CD4-positive, alpha-beta T cell treated with Interleukin-2 at 100 ng/mL for 4 hours (primary cell): Measurements from ENCODE around the gene MBD5.
A peak's percentile ranks its signal among the peaks of the same experiment; 100 is the strongest.

ENCODE experiments used
- DNase-seq: peaks from one replicate; pipeline ENCODE4 v3.0.0-alpha.2; 2020; ENCODE audit warnings: low spot score

MBD5 gene

GRCh38 chr2:148023861-148024260 lies 3.0 kb downstream of the MBD5 start:
- peak; percentile 11 for DNase-seq

DNA sequence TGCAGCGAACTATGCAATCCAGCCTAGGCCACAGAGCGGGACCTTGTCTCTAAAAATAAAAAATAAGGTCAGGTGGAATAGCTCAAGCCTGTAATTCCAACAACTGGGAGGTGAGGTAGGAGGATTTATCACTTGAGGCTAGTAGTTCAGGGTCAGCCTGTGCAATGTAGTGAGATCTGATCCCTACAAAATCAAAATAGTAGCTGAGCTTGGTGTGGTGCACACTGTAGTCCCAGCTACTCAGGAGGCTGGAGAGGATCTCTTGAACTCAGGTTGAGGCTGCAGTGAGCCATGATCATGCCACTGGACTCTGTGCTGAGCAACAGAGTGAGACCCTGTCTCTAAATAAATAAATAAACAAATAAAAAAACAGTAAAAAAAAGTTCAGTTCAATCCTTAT lies 5.7 kb downstream of the MBD5 start:
- no peak for DNase-seq

- DNase-seq: no peak
These were observed 6.9 kb downstream of the MBD5 start for GRCh38 chr2:148027822-148028221.

- DNase-seq: no peak
These were observed 7.9 kb downstream of the MBD5 start for GRCh38 chr2:148028781-148029180.

DNA sequence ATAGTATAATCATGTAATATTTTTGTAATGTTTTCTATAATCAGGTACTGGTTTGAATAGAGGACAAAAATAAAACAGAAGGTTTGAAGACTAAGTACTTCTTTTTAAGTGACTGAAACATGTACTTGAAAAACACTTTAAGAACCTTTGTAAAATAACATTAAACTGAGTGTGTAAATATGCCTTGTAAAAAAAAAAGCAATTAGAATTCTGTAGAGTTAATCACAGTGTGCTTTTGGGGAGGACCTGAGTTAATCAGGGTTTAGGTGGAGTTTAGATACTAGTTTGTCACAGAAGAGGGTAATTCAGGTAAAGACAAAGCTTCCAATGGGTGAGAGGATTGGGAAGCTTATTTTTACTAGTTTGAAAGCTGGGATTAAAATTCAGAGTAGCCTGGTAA lies 10.3 kb downstream of the MBD5 start:
- DNase-seq: no peak

DNA sequence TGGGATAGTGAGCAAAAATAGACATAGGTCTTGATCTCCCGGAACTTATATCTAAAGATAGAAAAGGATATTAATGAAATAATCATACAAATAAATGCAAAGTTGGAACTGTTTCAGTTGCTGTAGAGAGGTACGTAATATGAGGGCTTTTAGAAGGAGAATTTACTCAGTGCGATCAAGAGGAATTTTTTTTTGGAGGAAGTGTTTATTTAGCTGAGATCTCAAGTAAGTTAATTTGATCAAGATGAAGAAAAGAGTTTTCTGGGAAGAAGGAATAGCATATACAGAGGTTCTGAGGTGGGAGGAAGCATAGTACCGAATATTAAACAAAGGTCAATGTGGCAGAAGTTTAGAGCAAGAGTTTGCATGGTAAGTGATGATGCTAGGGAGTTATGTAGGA lies 11.3 kb downstream of the MBD5 start:
- DNase-seq: no peak

DNA sequence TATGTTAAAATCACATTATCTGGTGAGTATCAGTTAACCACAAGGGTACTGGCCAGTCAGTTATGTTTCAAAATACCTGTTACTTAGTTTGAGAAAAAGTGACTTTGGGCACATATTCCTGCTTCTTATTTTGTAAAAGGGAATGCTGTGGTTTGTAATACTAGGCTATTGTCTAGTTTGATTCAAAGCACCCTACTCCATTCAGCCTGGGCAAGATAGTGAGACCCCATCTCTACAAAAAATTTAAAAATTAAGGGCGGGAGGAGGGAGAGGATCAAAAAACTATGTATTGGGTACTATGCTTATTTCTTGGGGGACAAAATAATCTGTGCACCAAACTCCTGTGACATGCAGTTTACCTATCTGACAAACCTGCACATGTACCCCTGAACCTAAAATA lies 18.9 kb downstream of the MBD5 start:
- no peak for DNase-seq

DNA sequence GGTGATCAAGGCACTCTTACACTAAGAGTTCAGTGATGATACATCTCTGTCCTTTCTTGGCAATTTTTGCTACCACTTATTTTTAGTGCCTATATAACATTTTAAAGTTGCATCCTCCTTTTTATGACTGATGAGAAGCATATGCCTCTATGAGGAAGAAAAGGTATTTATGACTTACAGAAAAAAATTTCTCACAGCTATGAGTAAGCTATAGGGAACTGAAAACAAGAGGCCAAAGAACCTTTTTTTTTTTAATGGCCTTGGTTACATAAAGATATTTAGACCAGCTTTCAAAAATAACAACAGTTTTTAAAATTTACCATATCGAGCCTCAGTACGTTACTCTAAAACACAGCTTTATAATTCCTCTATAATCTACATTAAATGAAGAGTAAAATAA lies 21.3 kb downstream of the MBD5 start:
- no peak for DNase-seq

DNA sequence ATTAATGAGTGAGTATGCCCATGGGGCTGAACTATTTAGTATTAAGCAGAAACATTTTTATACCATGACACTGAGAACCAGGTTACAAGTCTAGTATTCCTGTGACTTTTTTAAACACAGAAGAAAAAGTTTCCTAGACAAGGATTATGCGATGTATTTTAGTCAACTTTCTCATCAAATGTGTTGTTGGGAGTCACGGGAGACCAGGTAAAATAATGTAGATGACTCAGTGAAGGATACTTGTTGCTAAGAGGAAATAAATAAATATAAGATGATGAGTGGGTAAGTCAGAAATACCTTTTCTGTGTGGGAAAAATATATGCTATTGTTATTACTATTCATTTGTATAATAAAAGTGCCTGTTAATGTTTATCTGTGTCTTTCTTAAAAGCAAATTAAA lies 23.4 kb downstream of the MBD5 start:
- no peak for DNase-seq

DNA sequence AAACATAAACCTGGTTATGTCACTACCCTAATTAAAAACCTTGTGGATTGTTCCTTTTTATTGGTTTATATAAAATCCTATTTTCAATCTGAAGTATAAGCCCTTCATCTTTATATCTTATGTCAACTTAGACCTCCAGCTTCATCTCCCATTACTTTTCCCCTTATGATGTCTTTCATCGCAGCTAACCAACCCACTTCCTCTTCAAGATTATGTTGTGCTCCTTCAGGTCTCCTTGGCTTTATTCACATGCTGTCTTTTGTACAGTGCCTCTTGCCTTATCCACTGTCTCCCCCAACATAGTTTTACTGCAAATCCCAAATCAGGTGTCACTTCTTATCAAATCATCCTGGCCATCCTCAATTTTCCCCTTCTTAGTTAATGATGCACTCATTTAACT lies 25.9 kb downstream of the MBD5 start:
- no peak for DNase-seq

DNA sequence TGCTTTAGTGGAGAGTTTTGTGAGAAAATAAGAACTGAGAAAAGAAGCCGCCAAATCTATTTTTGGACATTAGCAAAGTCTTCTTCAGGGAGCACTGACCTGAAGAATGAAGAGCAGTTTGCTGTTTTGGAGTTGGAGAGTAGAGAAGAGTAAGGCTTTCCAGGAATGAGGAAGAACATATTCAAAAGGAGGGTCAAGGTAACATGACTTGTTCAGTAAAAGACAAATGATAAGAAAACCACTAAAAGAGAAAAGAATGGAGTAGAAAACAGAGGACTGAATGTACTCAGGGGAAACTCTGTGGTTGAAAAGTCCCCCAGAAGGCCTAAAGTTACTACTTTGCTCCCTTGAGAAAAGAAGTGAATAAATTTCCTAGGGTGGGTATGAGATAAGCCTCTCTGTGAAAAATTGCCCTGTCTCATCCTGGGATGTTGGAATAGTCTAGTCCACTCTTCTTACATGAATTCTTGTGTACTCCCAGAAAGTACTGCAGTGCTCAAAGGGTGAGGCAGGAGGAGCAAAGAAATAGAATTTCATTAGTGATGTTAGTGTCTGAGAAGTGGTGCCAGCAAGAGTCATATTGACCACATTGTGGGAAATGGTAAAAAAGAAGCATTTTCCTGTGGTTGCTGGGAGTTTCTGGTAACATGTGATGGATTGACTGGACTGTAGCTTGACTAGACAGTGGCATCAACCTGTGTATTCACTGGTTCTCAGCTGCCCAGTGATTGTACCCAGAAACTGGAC lies 27.8 kb downstream of the MBD5 start:
- DNase-seq: no peak

- DNase-seq: no peak
These were observed 28.4 kb downstream of the MBD5 start for GRCh38 chr2:148049284-148049683.

- no peak for DNase-seq
These were observed 31.8 kb downstream of the MBD5 start for GRCh38 chr2:148052687-148053086.

- DNase-seq: no peak
These were observed 37.8 kb downstream of the MBD5 start for GRCh38 chr2:148058641-148059040.

GRCh38 chr2:148063633-148064032 lies 42.7 kb downstream of the MBD5 start:
- DNase-seq: no peak

- DNase-seq: no peak
These were observed 45.0 kb downstream of the MBD5 start for GRCh38 chr2:148065936-148066335.

GRCh38 chr2:148067801-148068200 lies 46.9 kb downstream of the MBD5 start:
- no peak for DNase-seq

- DNase-seq: no peak
These were observed 50.5 kb downstream of the MBD5 start for GRCh38 chr2:148071351-148071750.

GRCh38 chr2:148096012-148096411 lies 75.1 kb downstream of the MBD5 start:
- DNase-seq: no peak

- DNase-seq: no peak
These were observed 81.8 kb downstream of the MBD5 start for GRCh38 chr2:148102641-148103040.

- no peak for DNase-seq
These were observed 83.1 kb downstream of the MBD5 start for GRCh38 chr2:148103946-148104345.

DNA sequence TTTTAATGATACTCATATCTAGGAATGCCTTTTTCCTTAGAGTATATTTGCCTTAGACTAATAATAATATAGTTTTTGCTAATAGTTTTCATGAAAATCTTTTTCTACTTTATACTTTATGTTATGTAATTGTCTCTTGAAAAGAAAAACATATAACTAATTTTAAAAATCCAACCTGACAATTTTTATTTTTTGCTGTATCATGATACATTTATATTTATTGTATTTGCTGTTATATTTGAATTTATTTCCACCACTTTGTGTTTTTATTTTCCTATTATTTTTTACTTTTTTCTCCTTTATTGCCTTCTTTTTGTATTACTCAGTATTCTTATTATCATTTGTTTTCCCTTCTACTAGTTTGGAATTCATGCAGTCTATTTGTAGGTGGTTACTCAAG lies 85.4 kb downstream of the MBD5 start:
- no peak for DNase-seq

DNA sequence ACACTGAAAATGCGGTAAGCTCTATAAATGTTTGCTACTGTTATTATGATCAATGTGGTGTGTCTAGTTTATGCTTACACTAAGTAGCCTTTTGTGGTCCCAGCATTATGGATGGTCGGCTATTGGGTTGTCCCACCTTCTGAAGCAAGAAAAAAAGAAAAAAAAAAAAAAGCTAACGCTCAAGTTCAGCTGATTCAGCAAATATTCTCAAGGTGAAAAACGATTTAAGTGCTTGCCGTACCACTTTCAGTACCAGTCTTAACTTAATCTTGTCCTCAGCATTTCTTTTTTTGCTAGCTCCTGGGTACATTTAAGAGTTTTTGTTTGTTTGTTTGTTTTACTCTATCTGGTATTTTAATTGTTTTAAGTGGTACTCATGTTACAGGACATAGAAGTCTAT lies 87.5 kb downstream of the MBD5 start:
- no peak for DNase-seq

- no peak for DNase-seq
These were observed 89.3 kb downstream of the MBD5 start for GRCh38 chr2:148110184-148110583.

- DNase-seq: no peak
These were observed 101.9 kb downstream of the MBD5 start for GRCh38 chr2:148122788-148123187.
